Glomerular visceral epithelial cell (primary cell): ENCODE results near the gene CCDC110.
A peak's percentile ranks its signal among the peaks of the same experiment; 100 is the strongest.

Experiments used
- DNase-seq: peaks from one replicate; pipeline ENCODE4 v3.0.0-alpha.2; 2016; ENCODE audit errors: extremely low spot score

CCDC110 gene

GRCh38 chr4:185421366-185422124 lies 50.0 kb downstream of the CCDC110 start:
- DNase-seq, result peak; percentile 47

GRCh38 chr4:185416955-185417354 lies 54.6 kb downstream of the CCDC110 start:
- DNase-seq, result no peak

GRCh38 chr4:185412412-185412811 lies 59.1 kb downstream of the CCDC110 start:
- no peak for DNase-seq

- no peak for DNase-seq
Measured at GRCh38 chr4:185411849-185412248, 59.7 kb downstream of the CCDC110 start.

GRCh38 chr4:185408432-185408831 lies 63.1 kb downstream of the CCDC110 start:
- no peak for DNase-seq

GRCh38 chr4:185405296-185405999 lies 66.1 kb downstream of the CCDC110 start:
- DNase-seq, result no peak

- DNase-seq, result no peak
Measured at GRCh38 chr4:185404031-185404430, 67.5 kb downstream of the CCDC110 start.

GRCh38 chr4:185399466-185399865 lies 72.1 kb downstream of the CCDC110 start:
- no peak for DNase-seq

GRCh38 chr4:185398618-185399017 lies 72.9 kb downstream of the CCDC110 start:
- no peak for DNase-seq

GRCh38 chr4:185396724-185397385 lies 74.7 kb downstream of the CCDC110 start, which contains the start of gene ANKRD37:
ANKRD37 (plus strand) TSS chr4:185396841; CDS start chr4:185396924, 83 bp downstream.
- DNase-seq, result peak; percentile 69

GRCh38 chr4:185395956-185396723 lies 75.4 kb downstream of the CCDC110 start:
- peak; percentile 99 for DNase-seq

- no peak for DNase-seq
Measured at GRCh38 chr4:185395238-185395955, 76.1 kb downstream of the CCDC110 start, which contains the start of gene LRP2BP. LRP2BP (minus strand) TSS chr4:185395924; CDS start chr4:185378186, 17,738 bp downstream.
